GM18907 (cell line): Measurements from ENCODE around the gene PLCH1.

Experiments used
- ATAC-seq: cut with Tn5 transposase; IDR thresholded peaks from one replicate; pipeline ENCODE4 v1.9.1; 2021; ENCODE audit warnings: mild to moderate bottlenecking, moderate library complexity; ENCODE audit not compliant: unreplicated experiment

The PLCH1 gene

GRCh38 chr3:155356594-155357370 is 388.1 kb downstream of the PLCH1 start:
- no peak for ATAC-seq

- no peak for ATAC-seq
Measured at GRCh38 chr3:155354658-155355057, 390.2 kb downstream of the PLCH1 start.

GRCh38 chr3:155352900-155353490 is 391.9 kb downstream of the PLCH1 start:
- ATAC-seq, result no peak

- no peak for ATAC-seq
Measured at GRCh38 chr3:155350571-155350970, 394.3 kb downstream of the PLCH1 start.

- no peak for ATAC-seq
Measured at GRCh38 chr3:155347901-155348300, 397.0 kb downstream of the PLCH1 start.

GRCh38 chr3:155342344-155342743 is 402.5 kb downstream of the PLCH1 start:
- no peak for ATAC-seq

- ATAC-seq, result no peak
Measured at GRCh38 chr3:155339052-155339451, 405.8 kb downstream of the PLCH1 start.

- peak; percentile 56 for ATAC-seq
Measured at GRCh38 chr3:155335724-155336354, 409.0 kb downstream of the PLCH1 start.

- peak; percentile 89 for ATAC-seq
Measured at GRCh38 chr3:155334914-155335723, 409.8 kb downstream of the PLCH1 start.

GRCh38 chr3:155334215-155334913 is 410.5 kb downstream of the PLCH1 start:
- ATAC-seq, result no peak

GRCh38 chr3:155332716-155333115 is 412.2 kb downstream of the PLCH1 start:
- ATAC-seq, result no peak

GRCh38 chr3:155331078-155331477 is 413.8 kb downstream of the PLCH1 start:
- ATAC-seq, result no peak

- no peak for ATAC-seq
Measured at GRCh38 chr3:155330370-155330769, 414.5 kb downstream of the PLCH1 start.

GRCh38 chr3:155329513-155330048 is 415.3 kb downstream of the PLCH1 start:
- no peak for ATAC-seq

GRCh38 chr3:155327871-155328270 is 417.0 kb downstream of the PLCH1 start:
- ATAC-seq, result no peak

GRCh38 chr3:155327430-155327829 is 417.4 kb downstream of the PLCH1 start:
- ATAC-seq, result no peak

- no peak for ATAC-seq
Measured at GRCh38 chr3:155326901-155327300, 418.0 kb downstream of the PLCH1 start.

GRCh38 chr3:155326244-155326643 is 418.6 kb downstream of the PLCH1 start:
- no peak for ATAC-seq
